Hepatocyte (in vitro differentiated cells): ENCODE results near the gene ACOX3.
"Not testable (repeated sequence)": the region's sequence is repeated elsewhere in the genome, so short reads cannot be mapped to it uniquely, and the experiment has no call there.

Source experiments
- CTCF ChIP-seq: fragments of 200-600 bp; sonication (generic); IDR thresholded peaks from 2 replicates; pipeline ENCODE4 v1.5.1; 2016; ENCODE audit warnings: antibody characterized with exemption, mild to moderate bottlenecking; ENCODE audit not compliant: poor library complexity
- EZH2 ChIP-seq: fragments of 200-600 bp; sonication (generic); IDR thresholded peaks from 2 replicates; pipeline ENCODE4 v1.6.1; 2016; ENCODE audit warnings: antibody characterized with exemption, mild to moderate bottlenecking, borderline replicate concordance

GRCh38 chr4:8386131-8386530 is 54.4 kb downstream of the ACOX3 start:
- not testable (repeated sequence) for TF ChIP-seq CTCF, EZH2
